HCT116 (cell line): ENCODE data around the gene TIAM1. TPM values are rescaled to one million over a fixed set of nuclear protein-coding genes. Genes with fewer than 3 reads are reported as not detected.

Source experiments
- ATAC-seq: fragments of 200-7000 bp; cut with Tn5 transposase; 2 replicates; pipeline ENCODE4 v1.9.1; 2020; ENCODE audit warnings: mild to moderate bottlenecking, moderate library complexity
- BruUV-seq: library from RNA; stranded (reverse); fragments of 400-500 nt; replicated peaks from 2 replicates; lab custom pipeline; 2021; lab: Mats Ljungman, UMichigan
- CTCF ChIA-PET: fragments of 300-600 bp; sonication (Branson Sonifier 250); formaldehyde crosslinking; loops from one replicate; lab custom pipeline; 2021; ENCODE audit warnings: antibody characterized with exemption; lab: Charles Lee
- POLR2A ChIA-PET: fragments of 300-600, 350-600 bp; sonication (Branson Sonifier 250); formaldehyde crosslinking; loops from one replicate; lab custom pipeline; 2021; ENCODE audit warnings: antibody characterized with exemption; lab: Charles Lee
- RAD21 ChIA-PET, 2 experiments: fragments of 300-600 bp; sonication (Branson Sonifier 250); formaldehyde crosslinking; loops; one replicate each; lab custom pipeline; 2023; ENCODE audit warnings: low total read pairs in 2 of 2; ENCODE audit not compliant: uncharacterized antibody in 2 of 2, unreplicated experiment in 2 of 2, low non-redundant PET in 1 of 2; lab: Charles Lee
- DNase-seq: peaks from one replicate; pipeline ENCODE4 v3.0.0-alpha.2; 2010; ENCODE audit warnings: low read depth, low spot score
- H2AFZ ChIP-seq: fragments of 200-600 bp; shearing (Covaris generic), sonication (generic); 2 replicates; pipeline ENCODE4 v1.6.1; 2017; ENCODE audit warnings: low read depth, mixed run types, mixed read lengths, antibody characterized with exemption, low read length; ENCODE audit not compliant: poor library complexity, severe bottlenecking
- H3K27ac ChIP-seq: 2 replicates; pipeline ENCODE4 v1.5.1; 2012; ENCODE audit warnings: low read depth, low read length
- H3K27me3 ChIP-seq: fragments of 200-600 bp; sonication (generic); 2 replicates; pipeline ENCODE4 v1.6.1; 2016; ENCODE audit warnings: mixed run types, low read length, mixed read lengths; ENCODE audit not compliant: insufficient read depth
- H3K36me3 ChIP-seq, 2 experiments: fragments of 200-500 bp in 1 of 2; fragments of 200-600 bp in 1 of 2; sonication (Bioruptor generic) in 1 of 2; sonication (generic) in 1 of 2; 2 replicates each; pipeline versions ENCODE4 v1.5.1 to v1.6.1; 2014 to 2016; ENCODE audit warnings: low read length in 2 of 2, inconsistent platforms in 1 of 2, mixed read lengths in 1 of 2, mixed run types in 1 of 2; ENCODE audit not compliant: insufficient read depth in 2 of 2, control insufficient read depth in 1 of 2
- H3K4me1 ChIP-seq, 2 experiments: fragments of 200-600 bp in 1 of 2; sonication (generic) in 1 of 2; 2 replicates each; pipeline versions ENCODE4 v1.5.1 to v1.6.1; 2012 to 2017; ENCODE audit warnings: low read length in 2 of 2, inconsistent platforms in 1 of 2, mild to moderate bottlenecking in 1 of 2, mixed read lengths in 1 of 2, mixed run types in 1 of 2, moderate library complexity in 1 of 2; ENCODE audit not compliant: insufficient read depth in 2 of 2, control insufficient read depth in 1 of 2
- H3K4me2 ChIP-seq: fragments of 200-600 bp; sonication (generic); 2 replicates; pipeline ENCODE4 v1.6.1; 2017; ENCODE audit warnings: mixed run types, low read length, mixed read lengths
- H3K4me3 ChIP-seq, 2 experiments: fragments of 200-600 bp in 1 of 2; sonication (generic) in 1 of 2; replicated peaks in 1 of 2; 2 replicates each; pipeline ENCODE4 v1.5.1; 2011 to 2016; ENCODE audit warnings: low read length in 2 of 2, control low read depth in 1 of 2, low read depth in 1 of 2, mild to moderate bottlenecking in 1 of 2, mixed read lengths in 1 of 2, mixed run types in 1 of 2
- H3K79me2 ChIP-seq: fragments of 200-600 bp; sonication (generic); 2 replicates; pipeline ENCODE4 v1.6.1; 2017; ENCODE audit warnings: mild to moderate bottlenecking, mixed run types, low read length, moderate library complexity, mixed read lengths; ENCODE audit not compliant: insufficient read depth
- H3K9ac ChIP-seq: fragments of 200-600 bp; sonication (generic); 2 replicates; pipeline ENCODE4 v1.6.1; 2016; ENCODE audit warnings: low read length, mixed read lengths
- H3K9me2 ChIP-seq: fragments of 200-600 bp; sonication (generic), shearing (Covaris generic); 2 replicates; pipeline ENCODE4 v1.6.1; 2017; ENCODE audit warnings: mixed run types, mild to moderate bottlenecking, moderate library complexity; ENCODE audit not compliant: insufficient read depth
- H3K9me3 ChIP-seq, 2 experiments: fragments of 200-500 bp in 1 of 2; fragments of 200-600 bp in 1 of 2; sonication (Bioruptor generic) in 1 of 2; sonication (generic) in 1 of 2; 2 replicates each; pipeline ENCODE4 v1.6.1; 2014 to 2017; ENCODE audit warnings: low read length in 2 of 2, mixed read lengths in 2 of 2, inconsistent platforms in 1 of 2, low read depth in 1 of 2, mild to moderate bottlenecking in 1 of 2, mixed run types in 1 of 2, moderate library complexity in 1 of 2; ENCODE audit not compliant: control insufficient read depth in 1 of 2, insufficient read depth in 1 of 2
- H4K20me1 ChIP-seq: fragments of 200-600 bp; sonication (generic), shearing (Covaris generic); 2 replicates; pipeline ENCODE4 v1.6.1; 2017; ENCODE audit warnings: mixed run types, mild to moderate bottlenecking, moderate library complexity; ENCODE audit not compliant: insufficient read depth
- ATF3 ChIP-seq: IDR thresholded peaks from 2 replicates; pipeline ENCODE4 v1.6.1; 2012
- CEBPB ChIP-seq: IDR thresholded peaks from 2 replicates; pipeline ENCODE4 v1.6.1; 2012; ENCODE audit warnings: low read depth
- EGR1 ChIP-seq: IDR thresholded peaks from 2 replicates; pipeline ENCODE4 v1.6.1; 2012; ENCODE audit warnings: low read depth
- ELF1 ChIP-seq: IDR thresholded peaks from 2 replicates; pipeline ENCODE4 v1.6.1; 2012; ENCODE audit warnings: low read depth, borderline replicate concordance
- EZH2 ChIP-seq: fragments of 200-600 bp; sonication (generic); IDR thresholded peaks from 2 replicates; pipeline ENCODE4 v1.6.1; 2017; ENCODE audit warnings: antibody characterized with exemption, mixed run types
- EZH2phosphoT487 ChIP-seq: fragments of 200-600 bp; IDR thresholded peaks from 2 replicates; pipeline ENCODE4 v1.6.1; 2018; ENCODE audit warnings: antibody characterized with exemption, borderline replicate concordance
- FOSL1 ChIP-seq: IDR thresholded peaks from 2 replicates; pipeline ENCODE4 v1.6.1; 2012; ENCODE audit warnings: low read depth
- POLR2A ChIP-seq: IDR thresholded peaks from 2 replicates; pipeline ENCODE4 v1.7.0; 2011; ENCODE audit warnings: borderline replicate concordance; ENCODE audit not compliant: insufficient read depth, insufficient read length; ENCODE audit errors: extremely low read depth
- POLR2AphosphoS5 ChIP-seq: IDR thresholded peaks from 2 replicates; pipeline ENCODE4 v1.6.1; 2011; ENCODE audit warnings: mild to moderate bottlenecking, low read depth, low read length, moderate library complexity
- RAD21 ChIP-seq: IDR thresholded peaks from 2 replicates; pipeline ENCODE4 v1.6.1; 2012; ENCODE audit warnings: low read depth, mild to moderate bottlenecking
- SP1 ChIP-seq: IDR thresholded peaks from 2 replicates; pipeline ENCODE4 v1.6.1; 2012; ENCODE audit warnings: low read depth
- SRF ChIP-seq: IDR thresholded peaks from 2 replicates; pipeline ENCODE4 v1.6.1; 2012; ENCODE audit warnings: low read depth
- TCF7L2 ChIP-seq: IDR thresholded peaks from 2 replicates; pipeline ENCODE4 v1.7.0; 2011; ENCODE audit warnings: borderline replicate concordance, inconsistent platforms; ENCODE audit not compliant: insufficient read depth, insufficient read length; ENCODE audit errors: extremely low read depth
- ZFX ChIP-seq: fragments of 450-650 bp; IDR thresholded peaks from 2 replicates; pipeline ENCODE4 v1.6.1; 2017
- intact Hi-C: fragments of 100-400 bp; cut with micrococcal nuclease; formaldehyde crosslinking; loops from 2 replicates; pipeline ENCODE4 v1.10.0; 2022
- total RNA-seq: library from RNA; stranded (reverse); gene quantifications from one replicate; pipeline ENCODE4 v1.2.1, GENCODE V29; 2021; ENCODE audit not compliant: unreplicated experiment
- TF ChIP-seq, protein P1 (sequence below): IDR thresholded peaks from 2 replicates; pipeline ENCODE4 v1.6.1; 2012

Gene TIAM1
- total RNA-seq, 1 experiment from 2014 or later, result 47.8 TPM

DNA sequence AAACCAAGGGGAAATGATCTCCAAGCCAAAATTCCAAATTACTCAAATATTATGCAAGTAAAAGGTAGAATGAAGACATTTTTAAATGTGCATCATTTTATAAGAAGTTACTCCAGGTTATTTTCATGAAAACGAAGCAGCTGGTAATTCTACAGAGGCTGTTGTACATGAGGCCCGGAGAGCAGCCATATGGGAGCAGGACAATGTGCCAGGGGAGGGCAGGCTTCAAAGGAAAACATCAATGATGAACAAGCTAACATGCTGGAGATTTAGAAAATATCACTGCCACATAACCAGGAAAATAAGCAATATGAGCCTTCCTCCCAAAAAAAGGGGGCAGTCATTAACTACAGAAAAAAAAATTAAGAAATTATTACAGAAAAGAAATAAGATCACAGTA, 109.1 kb downstream of the TIAM1 start (continued):
- TF ChIP-seq TCF7L2 (no peak), RAD21 (no peak)

DNA sequence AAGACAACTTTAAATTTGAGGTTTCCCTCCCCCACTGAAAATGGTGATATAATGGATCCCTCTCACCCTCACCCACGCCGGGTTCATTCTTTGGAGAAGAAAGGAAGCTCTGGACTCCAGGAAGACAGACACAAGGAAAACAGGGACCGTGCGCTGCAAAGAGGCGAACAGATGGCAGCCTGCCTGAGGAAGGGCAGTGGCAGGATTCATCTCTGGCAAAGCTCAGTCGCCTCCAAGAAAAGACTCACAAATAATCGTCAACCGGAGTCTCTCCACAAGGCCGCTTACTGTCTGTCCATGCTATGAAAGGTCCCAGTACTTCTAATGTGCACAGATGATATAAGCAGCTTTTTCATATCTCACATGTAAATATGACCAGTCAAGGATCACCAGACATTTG, 110.3 kb downstream of the TIAM1 start:
- Histone ChIP-seq H3K9ac (no peak overlapping the region), H3K9me3 (no peaks in the 10 kb centered on the region), H3K4me3 (no peak overlapping the region), H2AFZ (no peak overlapping the region), H3K4me2 (no peak overlapping the region), H3K27ac (no peak overlapping the region), H3K9me2 (no peaks in the 10 kb centered on the region), H3K27me3 (no peaks in the 10 kb centered on the region), H3K79me2 (no peaks in the 10 kb centered on the region), H3K4me1 (no peaks in the 10 kb centered on the region; a peak in 1 of 4 replicates), H4K20me1 (no peaks in the 10 kb centered on the region), H3K36me3 (no peaks in the 10 kb centered on the region)
- no TSS peak for BruUV-seq
- ChIA-PET CTCF (interaction anchor here (1.4 kb wide), 1 partner anchor 35 kb away, joined by 3 read pairs; no protein-coding TSS in a partner anchor), RAD21 (no interaction called here), POLR2A (no interaction called here)
- DNase-seq, result no peak
- TF ChIP-seq CEBPB, result no peak
- TF ChIP-seq, protein P1, sequence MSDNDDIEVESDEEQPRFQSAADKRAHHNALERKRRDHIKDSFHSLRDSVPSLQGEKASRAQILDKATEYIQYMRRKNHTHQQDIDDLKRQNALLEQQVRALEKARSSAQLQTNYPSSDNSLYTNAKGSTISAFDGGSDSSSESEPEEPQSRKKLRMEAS, result no peak
- TF ChIP-seq ZFX, result no peak
- TF ChIP-seq EZH2, result no peak
- no peak for TF ChIP-seq POLR2A
- TF ChIP-seq EZH2phosphoT487, result no peak
- TF ChIP-seq SRF, result no peak
- no peak for TF ChIP-seq FOSL1
- no peak for TF ChIP-seq POLR2AphosphoS5
- no peak for TF ChIP-seq ELF1
- TF ChIP-seq TCF7L2, result no peak
- TF ChIP-seq SP1, result no peak
- no peak for TF ChIP-seq ATF3
- no peak for TF ChIP-seq EGR1
- ATAC-seq, result no peak
- intact Hi-C loops, result no loop called here
